Measurements from ENCODE around the gene TRIO. TPM values are rescaled to one million over a fixed set of nuclear protein-coding genes. Genes with fewer than 3 reads are reported as not detected.

TRIO gene
- total RNA-seq, 2 experiments from 2014 or later, result 4.1 to 6.5 TPM

DNA sequence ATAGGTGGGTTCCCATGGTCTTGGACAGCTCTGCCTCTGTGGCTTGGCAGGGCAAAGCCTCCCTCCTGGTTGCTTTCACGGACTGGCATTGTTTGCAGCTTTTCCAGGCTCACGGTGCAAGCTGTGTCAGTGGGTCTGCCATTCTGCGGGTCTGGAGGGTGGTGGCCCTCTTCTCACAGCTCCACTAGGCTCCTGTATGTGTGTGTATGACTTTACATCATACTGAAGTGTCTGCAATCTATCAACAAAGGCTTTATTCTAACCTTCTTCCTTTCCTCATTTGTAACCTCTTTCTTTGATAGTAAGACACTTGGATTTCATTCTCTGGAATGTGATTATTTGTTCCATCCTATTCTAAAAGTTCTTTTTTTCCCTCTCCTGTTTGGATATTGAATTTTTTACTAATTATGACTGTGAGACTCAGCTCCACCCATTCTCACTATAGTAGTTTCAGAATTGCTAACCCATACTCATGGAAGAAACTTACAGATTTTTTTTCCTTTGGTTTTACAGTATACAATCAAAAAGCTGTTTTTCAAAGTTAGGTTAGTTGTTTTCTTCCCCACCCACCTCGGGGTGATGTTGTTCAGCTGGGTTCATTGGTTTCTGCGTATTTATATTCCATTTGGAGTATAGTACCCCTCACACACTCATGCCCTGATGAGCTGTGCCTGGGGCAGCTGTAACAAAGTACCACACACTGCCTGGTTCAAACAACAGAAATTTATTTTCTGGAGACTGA lies 293.8 kb downstream of the TRIO start:
- Mint-ChIP-seq H3K4me1 (ENCODE audit: low read depth) (peaks cover 10% of the 10 kb centered on the region), H3K4me3 (no peak overlapping the region), H3K9me3 (peaks cover 3% of the 10 kb centered on the region), H3K27me3 (no peaks in the 10 kb centered on the region), H3K27ac (no peak overlapping the region), H3K36me3 (ENCODE audit: low read depth) (no peaks in the 10 kb centered on the region)
- ATAC-seq (ENCODE audit: poor library complexity), result no peak
- H3K27me3 ChIP-seq (ENCODE audit: control insufficient read depth in 1 of 2, insufficient read depth in 2 of 2, low read length in 2 of 2), result no peaks in the 10 kb centered on the region
- CTCF ChIA-PET, result no interaction called here
- TF ChIP-seq, protein P1, sequence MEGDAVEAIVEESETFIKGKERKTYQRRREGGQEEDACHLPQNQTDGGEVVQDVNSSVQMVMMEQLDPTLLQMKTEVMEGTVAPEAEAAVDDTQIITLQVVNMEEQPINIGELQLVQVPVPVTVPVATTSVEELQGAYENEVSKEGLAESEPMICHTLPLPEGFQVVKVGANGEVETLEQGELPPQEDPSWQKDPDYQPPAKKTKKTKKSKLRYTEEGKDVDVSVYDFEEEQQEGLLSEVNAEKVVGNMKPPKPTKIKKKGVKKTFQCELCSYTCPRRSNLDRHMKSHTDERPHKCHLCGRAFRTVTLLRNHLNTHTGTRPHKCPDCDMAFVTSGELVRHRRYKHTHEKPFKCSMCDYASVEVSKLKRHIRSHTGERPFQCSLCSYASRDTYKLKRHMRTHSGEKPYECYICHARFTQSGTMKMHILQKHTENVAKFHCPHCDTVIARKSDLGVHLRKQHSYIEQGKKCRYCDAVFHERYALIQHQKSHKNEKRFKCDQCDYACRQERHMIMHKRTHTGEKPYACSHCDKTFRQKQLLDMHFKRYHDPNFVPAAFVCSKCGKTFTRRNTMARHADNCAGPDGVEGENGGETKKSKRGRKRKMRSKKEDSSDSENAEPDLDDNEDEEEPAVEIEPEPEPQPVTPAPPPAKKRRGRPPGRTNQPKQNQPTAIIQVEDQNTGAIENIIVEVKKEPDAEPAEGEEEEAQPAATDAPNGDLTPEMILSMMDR (IDR thresholded peaks at IDR 0.05), result no peak
- POLR2A ChIA-PET, result no interaction called here
- DNase-seq, result no peak
- no peak overlapping the region for H3K27ac ChIP-seq (ENCODE audit: low read depth in 1 of 2, low read length in 2 of 2)
- H3K9me3 ChIP-seq (ENCODE audit: control insufficient read depth in 1 of 2, insufficient read depth in 1 of 2, low read length in 2 of 2), result no peaks in the 10 kb centered on the region
- H3K4me3 ChIP-seq (ENCODE audit: low read length), result no peak overlapping the region
- no peaks in the 10 kb centered on the region for H3K4me1 ChIP-seq (ENCODE audit: insufficient read depth, low read length)
- intact Hi-C loops (cut with DNase I, micrococcal nuclease), result no loop called here
- H3K36me3 ChIP-seq (ENCODE audit: insufficient read depth, low read length), result no peaks in the 10 kb centered on the region

DNA sequence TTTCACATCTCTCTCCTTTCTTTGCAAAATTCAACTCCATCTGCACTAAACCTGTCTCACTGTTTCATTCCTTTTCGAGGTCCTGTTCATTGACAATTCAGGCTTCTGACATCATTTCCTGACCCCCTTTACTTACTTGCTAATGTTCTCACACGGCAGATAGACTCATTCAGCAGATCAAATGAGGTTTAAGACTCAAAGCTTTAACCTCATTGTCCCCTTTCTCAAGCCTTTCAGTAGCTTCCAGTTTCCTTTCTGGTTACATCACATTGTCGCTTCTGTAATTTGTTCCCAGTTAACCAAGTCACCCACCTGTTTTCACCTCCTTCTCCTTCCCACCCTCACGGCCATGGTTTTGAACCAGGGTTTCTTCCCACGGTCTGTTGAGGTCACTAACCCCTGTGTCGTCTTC lies 295.1 kb downstream of the TRIO start:
- Histone ChIP-seq H3K27ac (ENCODE audit: low read depth in 1 of 2, low read length in 2 of 2) (no peak overlapping the region), H3K4me1 (ENCODE audit: insufficient read depth, low read length) (no peaks in the 10 kb centered on the region), H3K9me3 (ENCODE audit: control insufficient read depth in 1 of 2, insufficient read depth in 1 of 2, low read length in 2 of 2) (no peaks in the 10 kb centered on the region), H3K4me3 (ENCODE audit: low read length) (no peak overlapping the region), H3K27me3 (ENCODE audit: control insufficient read depth in 1 of 2, insufficient read depth in 2 of 2, low read length in 2 of 2) (no peaks in the 10 kb centered on the region), H3K36me3 (ENCODE audit: insufficient read depth, low read length) (no peaks in the 10 kb centered on the region)
- TF ChIP-seq, protein P1 (IDR thresholded peaks at IDR 0.05), result no peak
- peaks cover 6% of the 10 kb centered on the region for H3K4me1 Mint-ChIP-seq (ENCODE audit: low read depth)
- H3K4me3 Mint-ChIP-seq, result no peak overlapping the region
- H3K36me3 Mint-ChIP-seq (ENCODE audit: low read depth), result no peaks in the 10 kb centered on the region
- ATAC-seq (ENCODE audit: poor library complexity) (peak; percentile 43), DNase-seq (no peak)
- no peak overlapping the region for H3K27ac Mint-ChIP-seq
- intact Hi-C loops (cut with DNase I, micrococcal nuclease), result no loop called here
- ChIA-PET CTCF (no interaction called here), POLR2A (no interaction called here)
- no peaks in the 10 kb centered on the region for H3K27me3 Mint-ChIP-seq
- peaks cover 3% of the 10 kb centered on the region for H3K9me3 Mint-ChIP-seq

DNA sequence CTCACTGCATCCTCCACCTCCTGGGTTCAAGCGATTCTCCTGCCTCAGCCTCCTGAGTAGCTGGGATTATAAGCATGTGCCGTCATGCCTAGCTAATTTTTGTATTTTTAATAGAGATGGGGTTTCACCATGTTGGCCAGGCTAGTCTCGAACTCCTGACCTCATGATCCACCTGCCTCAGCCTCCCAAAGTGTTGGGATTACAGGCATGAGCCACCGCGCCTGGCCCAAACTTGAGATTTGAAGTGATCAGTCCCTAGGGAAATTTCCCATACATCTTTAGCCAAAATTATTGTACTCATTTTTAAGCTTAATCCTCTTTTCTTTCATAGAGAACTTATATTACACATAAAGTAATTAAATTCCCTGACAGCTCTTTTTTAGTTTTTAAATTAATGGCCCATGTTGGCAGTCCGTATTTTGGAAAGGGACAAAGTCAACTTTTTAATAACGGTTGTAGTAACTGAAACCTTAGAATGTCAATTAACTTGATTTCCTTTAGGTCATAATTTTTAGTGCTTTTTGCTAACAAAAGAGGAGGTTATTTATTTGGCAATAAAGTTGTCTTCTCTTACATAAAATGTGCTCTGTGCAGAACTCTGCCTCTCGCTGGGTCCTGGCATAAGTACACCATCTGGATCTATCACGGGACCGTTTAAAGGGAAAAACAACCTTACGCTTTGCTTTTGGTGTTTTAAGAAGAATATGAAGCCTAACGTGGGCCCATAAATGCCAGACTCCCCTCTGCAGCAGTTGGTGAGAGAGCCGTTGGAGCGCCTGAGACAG lies 296.1 kb downstream of the TRIO start:
- ATAC-seq (ENCODE audit: poor library complexity) (no peak), DNase-seq (no peak)
- H3K36me3 Mint-ChIP-seq (ENCODE audit: low read depth), result no peaks in the 10 kb centered on the region
- peaks cover 6% of the 10 kb centered on the region for H3K4me1 Mint-ChIP-seq (ENCODE audit: low read depth)
- H3K4me1 ChIP-seq (ENCODE audit: insufficient read depth, low read length), result no peaks in the 10 kb centered on the region
- TF ChIP-seq, protein P1 (IDR thresholded peaks at IDR 0.05), result no peak
- H3K9me3 ChIP-seq (ENCODE audit: control insufficient read depth in 1 of 2, insufficient read depth in 1 of 2, low read length in 2 of 2), result no peaks in the 10 kb centered on the region
- H3K4me3 ChIP-seq (ENCODE audit: low read length), result no peak overlapping the region
- no peaks in the 10 kb centered on the region for H3K27me3 ChIP-seq (ENCODE audit: control insufficient read depth in 1 of 2, insufficient read depth in 2 of 2, low read length in 2 of 2)
- POLR2A ChIA-PET, result no interaction called here
- peaks cover 3% of the 10 kb centered on the region for H3K9me3 Mint-ChIP-seq
- intact Hi-C loops (cut with DNase I, micrococcal nuclease), result no loop called here
- no peak overlapping the region for H3K4me3 Mint-ChIP-seq
- CTCF ChIA-PET, result no interaction called here
- H3K36me3 ChIP-seq (ENCODE audit: insufficient read depth, low read length), result no peaks in the 10 kb centered on the region
- no peaks in the 10 kb centered on the region for H3K27me3 Mint-ChIP-seq
- no peak overlapping the region for H3K27ac ChIP-seq (ENCODE audit: low read depth in 1 of 2, low read length in 2 of 2)
- no peak overlapping the region for H3K27ac Mint-ChIP-seq
